ENCODE results near the gene CALHM2. TPM values are rescaled to one million over a fixed set of nuclear protein-coding genes. Genes with fewer than 3 reads are reported as not detected.
A peak's percentile ranks its signal among the peaks of the same experiment; 100 is the strongest.

Gene CALHM2
- total and polyA plus RNA-seq, 4 donors = 11.7 to 43.2 (median 25.0) TPM

- TF ChIP-seq CTCF (IDR thresholded peaks at IDR 0.05; ENCODE audit: control extremely low read depth, extremely low read depth) = no peak
- H3K4me3 ChIP-seq = no peak overlapping the region
- WGBS, 2 donors = 64 to 79% methylated on average over 12 of the region's 12 CpGs
- DNase-seq = no peak
- no peak overlapping the region for H3K9ac ChIP-seq (ENCODE audit: insufficient read depth in 1 of 2, low read length in 2 of 2)
- peak overlapping the region; percentile 9 to 80 for H3K27ac ChIP-seq (ENCODE audit: low read depth in 1 of 2, low read length in 1 of 2)
- no peaks in the 10 kb centered on the region for H3K27me3 ChIP-seq (ENCODE audit: control insufficient read depth in 3 of 3, insufficient read depth in 3 of 3, low read length in 2 of 3)
- ATAC-seq (ENCODE audit: insufficient read depth, low FRiP score) = peak; percentile 37
- peaks cover 0 to 62% (median 37%) of the 10 kb centered on the region in 4 donors for H3K36me3 ChIP-seq (ENCODE audit: control insufficient read depth in 4 of 4, insufficient read depth in 4 of 4, low read length in 4 of 4)
- no peaks in the 10 kb centered on the region for H3K9me3 ChIP-seq (ENCODE audit: control insufficient read depth in 4 of 4, insufficient read depth in 3 of 4, low read length in 3 of 4)
- H3K4me1 ChIP-seq (ENCODE audit: control insufficient read depth in 5 of 5, insufficient read depth in 5 of 5, low read length in 5 of 5) = peaks cover 0 to 32% (median 4%) of the 10 kb centered on the region in 5 donors
Measured at GRCh38 chr10:103445767-103446567, 6.2 kb downstream of the CALHM2 start.

- H3K9me3 ChIP-seq (ENCODE audit: control insufficient read depth in 4 of 4, insufficient read depth in 3 of 4, low read length in 3 of 4) = no peaks in the 10 kb centered on the region
- no peaks in the 10 kb centered on the region for H3K27me3 ChIP-seq (ENCODE audit: control insufficient read depth in 3 of 3, insufficient read depth in 3 of 3, low read length in 2 of 3)
- H3K9ac ChIP-seq (ENCODE audit: insufficient read depth in 1 of 2, low read length in 2 of 2) = no peak overlapping the region
- H3K36me3 ChIP-seq (ENCODE audit: control insufficient read depth in 4 of 4, insufficient read depth in 4 of 4, low read length in 4 of 4) = peaks cover 0 to 67% (median 37%) of the 10 kb centered on the region in 4 donors
- H3K4me3 ChIP-seq = no peak overlapping the region
- ATAC-seq (ENCODE audit: insufficient read depth, low FRiP score) = no peak
- WGBS, 2 donors = 88 to 95% methylated on average over 9 of the region's 9 CpGs
- peaks cover 0 to 31% (median 0%) of the 10 kb centered on the region in 5 donors for H3K4me1 ChIP-seq (ENCODE audit: control insufficient read depth in 5 of 5, insufficient read depth in 5 of 5, low read length in 5 of 5)
- H3K27ac ChIP-seq (ENCODE audit: low read depth in 1 of 2, low read length in 1 of 2) = peak overlapping the region; percentile 9 to 26
- no peak for DNase-seq
- TF ChIP-seq CTCF (IDR thresholded peaks at IDR 0.05; ENCODE audit: control extremely low read depth, extremely low read depth) = no peak
Measured at GRCh38 chr10:103445366-103445765, 6.8 kb downstream of the CALHM2 start.

- no peak for TF ChIP-seq CTCF (IDR thresholded peaks at IDR 0.05; ENCODE audit: control extremely low read depth, extremely low read depth)
- peaks cover 0 to 25% (median 0%) of the 10 kb centered on the region in 5 donors for H3K4me1 ChIP-seq (ENCODE audit: control insufficient read depth in 5 of 5, insufficient read depth in 5 of 5, low read length in 5 of 5)
- H3K27me3 ChIP-seq (ENCODE audit: control insufficient read depth in 3 of 3, insufficient read depth in 3 of 3, low read length in 2 of 3) = no peaks in the 10 kb centered on the region
- no peak for ATAC-seq (ENCODE audit: insufficient read depth, low FRiP score)
- no peak overlapping the region for H3K9ac ChIP-seq (ENCODE audit: insufficient read depth in 1 of 2, low read length in 2 of 2)
- peaks cover 6 to 70% (median 37%) of the 10 kb centered on the region in 4 donors for H3K36me3 ChIP-seq (ENCODE audit: control insufficient read depth in 4 of 4, insufficient read depth in 4 of 4, low read length in 4 of 4)
- no peak overlapping the region for H3K4me3 ChIP-seq
- WGBS, 2 donors = 72 to 91% methylated on average over 10 of the region's 10 CpGs
- H3K9me3 ChIP-seq (ENCODE audit: control insufficient read depth in 4 of 4, insufficient read depth in 3 of 4, low read length in 3 of 4) = no peaks in the 10 kb centered on the region
- DNase-seq = no peak
- H3K27ac ChIP-seq (ENCODE audit: low read depth in 1 of 2, low read length in 1 of 2) = no peak overlapping the region
Measured at GRCh38 chr10:103444478-103444877, 7.7 kb downstream of the CALHM2 start.
